ENCODE results near the gene NAT10.
"Not testable (repeated sequence)": the region's sequence is repeated elsewhere in the genome, so short reads cannot be mapped to it uniquely, and the experiment has no call there.

NAT10 gene

DNA sequence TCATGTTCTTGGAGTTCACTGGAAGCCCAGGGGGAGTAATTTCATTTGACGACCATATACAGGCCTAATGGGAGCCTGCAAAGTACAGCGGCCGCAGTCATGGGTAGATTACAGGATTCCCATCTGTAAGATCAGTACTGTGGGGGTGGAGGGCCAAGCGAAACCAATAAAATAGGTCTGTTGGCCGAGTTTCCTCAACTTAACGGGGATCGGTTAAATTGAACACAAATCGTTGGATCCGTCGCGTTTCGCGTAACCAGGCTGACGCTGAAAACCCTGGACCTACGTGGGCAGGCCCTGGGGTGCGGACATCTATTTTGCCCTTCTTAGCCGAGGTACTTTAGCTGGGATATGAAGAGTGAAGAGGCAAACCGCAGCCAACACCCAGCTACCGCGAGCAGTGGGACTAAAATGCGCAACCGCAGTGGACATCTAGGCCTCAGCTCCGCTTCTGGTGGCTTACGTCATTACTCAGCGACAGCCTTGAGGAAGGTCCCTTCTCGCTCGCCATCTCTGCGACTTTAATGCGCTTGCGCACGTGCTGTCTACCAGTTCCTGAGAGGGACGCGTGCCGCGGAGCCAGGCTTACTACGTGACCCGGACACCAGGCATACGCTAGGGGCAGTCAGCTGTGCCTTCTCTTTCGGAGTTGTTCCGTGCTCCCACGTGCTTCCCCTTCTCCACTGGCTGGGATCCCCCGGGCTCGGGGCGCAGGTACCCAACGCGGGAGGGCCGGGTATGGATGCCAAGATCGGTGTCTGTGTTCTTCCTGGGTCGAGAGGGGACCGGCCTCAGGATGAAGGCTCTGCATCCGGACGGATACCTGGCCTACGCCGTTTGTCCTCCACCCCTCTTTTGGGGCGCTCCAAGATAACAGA lies at the start of gene NAT10:
TSS of gene NAT10 (plus strand) at position 551 of the 878 bp plus-strand sequence. CDS start 2,597 bp downstream, outside the sequence.
- peak; percentile 98 for DNase-seq

DNA sequence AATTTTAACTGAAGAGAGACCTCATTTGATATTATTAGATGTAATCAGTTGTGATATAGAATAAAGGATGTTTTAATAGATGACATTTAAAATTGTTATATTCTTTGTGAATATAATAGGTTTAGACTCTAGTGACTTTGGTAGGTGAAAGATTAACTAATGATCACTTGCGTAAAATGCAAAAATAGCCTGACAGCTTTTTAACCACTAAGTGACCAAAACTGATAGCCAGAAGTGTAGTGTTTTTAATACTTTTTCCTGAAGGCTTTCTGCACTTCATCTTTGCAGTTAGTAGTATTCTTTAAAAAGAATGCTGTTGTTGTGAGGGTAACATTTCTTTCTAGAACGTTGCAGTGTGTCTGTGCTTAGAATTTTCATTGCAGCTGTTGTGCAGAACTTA lies 48.8 kb upstream of the NAT10 start:
- DNase-seq = no peak

DNA sequence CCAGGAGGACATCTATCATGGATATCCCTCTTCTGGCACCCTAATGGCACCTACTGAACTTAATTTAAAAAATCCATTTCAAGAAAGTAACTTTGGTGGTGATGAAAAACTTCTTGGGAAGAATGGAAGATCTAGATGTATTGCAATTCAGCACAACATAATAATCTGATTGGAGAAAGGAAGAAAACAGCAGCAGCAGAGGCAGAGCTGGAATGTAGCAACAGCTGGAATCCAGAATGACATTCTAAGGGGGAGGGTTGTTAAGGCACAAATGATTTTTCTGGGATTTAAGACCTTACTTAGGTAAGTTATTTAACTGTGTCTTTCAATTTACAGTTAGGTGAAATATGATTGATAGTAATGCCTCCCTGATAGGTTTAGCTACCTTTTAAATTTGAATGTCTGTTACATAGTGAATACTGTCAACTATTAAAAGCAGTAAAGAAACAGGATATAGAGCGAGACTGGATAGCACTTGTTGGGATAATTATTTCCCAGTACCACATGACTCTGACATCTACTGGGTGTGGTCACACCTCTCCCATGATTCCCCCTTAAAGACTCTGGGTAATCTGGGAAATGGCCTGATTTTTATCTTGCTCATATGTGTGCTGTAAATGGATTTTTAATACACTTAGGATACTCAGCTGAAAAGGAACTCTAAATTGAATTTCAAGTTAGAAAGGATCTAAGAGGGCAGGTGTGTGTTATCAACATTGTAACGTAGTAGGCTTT lies 42.2 kb upstream of the NAT10 start:
- DNase-seq = no peak

DNA sequence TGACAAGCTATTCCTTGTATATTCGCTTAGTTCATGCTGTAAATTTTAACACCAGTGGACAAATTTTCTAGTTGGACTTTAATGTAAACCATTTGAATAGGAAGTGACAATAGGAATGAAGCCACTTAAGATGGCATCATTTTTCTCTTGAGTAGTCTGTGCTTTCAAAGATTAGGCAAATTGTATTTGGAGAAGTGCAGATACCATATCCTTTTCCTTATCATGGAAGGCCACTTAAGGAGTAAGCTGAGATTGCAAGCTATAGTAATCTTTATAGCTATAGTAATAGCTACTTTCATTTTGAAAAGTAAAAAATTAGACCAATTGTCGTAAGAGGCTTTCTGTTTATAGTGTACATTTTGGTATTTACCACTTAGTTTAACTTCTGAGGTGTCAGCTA lies 41.1 kb upstream of the NAT10 start:
- DNase-seq = no peak

DNA sequence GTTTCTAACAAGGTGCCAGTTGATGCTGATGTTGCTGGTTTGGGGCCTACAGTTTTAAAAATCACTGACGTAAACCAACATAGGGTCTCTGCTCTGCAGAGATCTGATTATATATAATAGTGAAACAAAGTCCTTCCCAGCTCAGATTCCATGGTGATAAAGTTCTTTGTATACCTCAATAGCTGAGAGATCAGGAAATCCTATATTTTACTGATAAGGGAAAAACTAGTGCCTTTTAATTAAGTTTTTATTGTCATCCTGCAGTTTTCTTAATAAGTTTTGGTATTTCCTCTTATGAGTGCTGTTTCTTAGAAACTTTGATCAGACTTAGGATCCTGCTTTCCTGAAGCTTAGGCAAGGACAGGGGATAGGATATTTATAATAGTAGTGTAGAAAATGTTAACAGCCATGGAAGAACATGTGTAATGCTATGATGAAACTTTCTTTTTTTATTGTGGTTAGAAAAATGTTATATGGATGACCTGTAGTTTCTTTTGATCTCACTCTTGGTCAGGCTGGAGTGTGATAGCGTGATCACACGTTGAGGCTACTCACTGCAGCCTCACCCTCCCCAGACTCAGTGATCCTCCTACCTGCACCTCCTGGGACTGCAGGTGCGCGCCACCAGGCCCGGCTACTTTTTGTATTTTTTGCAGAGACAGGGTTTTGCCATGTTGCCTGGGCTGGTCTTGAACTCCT lies 39.8 kb upstream of the NAT10 start:
- peak; percentile 51 for DNase-seq

DNA sequence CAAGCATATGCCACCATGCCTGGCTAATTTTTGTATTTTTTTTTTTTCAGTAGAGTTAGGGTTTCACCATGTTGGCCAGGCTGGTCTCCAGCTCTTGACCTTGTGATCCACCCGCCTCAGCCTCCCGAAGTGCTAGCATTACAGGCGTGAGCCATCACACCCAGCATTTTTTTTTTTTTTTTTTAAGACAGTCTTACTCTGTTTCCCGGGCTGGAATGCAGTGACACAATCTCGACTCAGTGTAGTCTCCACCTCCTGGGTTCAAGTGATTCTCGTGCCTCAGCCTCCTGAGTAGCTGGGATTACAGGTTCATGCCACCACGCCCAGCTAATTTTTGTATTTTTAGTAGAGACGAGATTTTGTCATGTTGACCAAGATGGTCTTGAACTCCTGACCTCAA lies 38.7 kb upstream of the NAT10 start:
- DNase-seq = not testable (repeated sequence)

DNA sequence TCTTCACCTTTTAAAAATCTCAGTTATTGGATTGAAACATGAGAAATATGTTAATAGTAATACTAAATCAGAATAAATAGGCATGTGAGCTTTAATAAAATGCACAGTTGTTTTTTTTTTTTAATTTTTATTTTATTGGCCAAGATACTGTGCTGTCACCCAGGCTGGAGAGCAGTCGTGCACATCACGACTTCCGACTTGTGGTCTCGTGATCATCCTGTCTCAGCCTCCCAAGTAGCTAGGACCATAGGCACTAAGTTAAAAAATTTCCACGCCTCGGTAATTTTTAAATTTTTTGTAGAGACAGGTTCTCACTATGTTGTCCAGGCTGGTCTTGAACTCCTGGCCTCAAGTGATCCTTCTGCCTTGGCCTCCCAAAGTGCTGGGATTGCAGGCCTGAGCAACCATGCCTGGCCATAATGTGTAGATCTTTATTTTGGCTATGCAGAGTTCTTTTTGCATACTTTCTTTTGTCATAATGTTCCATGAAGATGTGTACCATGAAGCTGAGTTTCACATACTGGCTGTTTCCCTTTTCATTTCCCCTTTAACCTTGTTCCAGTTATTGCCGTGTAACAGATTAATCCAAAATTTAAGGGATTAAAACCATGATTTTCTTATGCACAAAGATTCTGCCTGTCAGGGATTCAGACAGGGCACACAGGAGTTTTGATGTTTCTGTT lies 37.9 kb upstream of the NAT10 start:
- no peak for DNase-seq

DNA sequence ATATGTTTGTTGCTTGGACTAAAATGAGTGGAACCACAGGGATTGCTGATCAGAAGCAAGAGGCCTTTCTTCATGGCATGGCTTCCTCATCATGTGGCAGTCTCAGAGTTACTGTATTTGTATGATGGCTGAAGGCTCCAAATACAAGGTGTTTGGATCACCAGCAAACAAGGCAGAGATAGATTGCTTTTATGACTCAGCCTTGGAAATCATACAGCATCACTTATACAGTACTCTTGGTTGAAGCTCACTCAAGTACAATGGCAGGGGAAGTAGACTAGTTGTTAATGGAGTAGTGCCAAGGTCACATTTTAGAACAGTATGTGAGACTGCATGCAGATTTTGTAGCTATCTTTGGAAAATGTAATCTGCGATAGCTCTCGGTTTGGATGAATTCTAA lies 37.3 kb upstream of the NAT10 start:
- DNase-seq = no peak

DNA sequence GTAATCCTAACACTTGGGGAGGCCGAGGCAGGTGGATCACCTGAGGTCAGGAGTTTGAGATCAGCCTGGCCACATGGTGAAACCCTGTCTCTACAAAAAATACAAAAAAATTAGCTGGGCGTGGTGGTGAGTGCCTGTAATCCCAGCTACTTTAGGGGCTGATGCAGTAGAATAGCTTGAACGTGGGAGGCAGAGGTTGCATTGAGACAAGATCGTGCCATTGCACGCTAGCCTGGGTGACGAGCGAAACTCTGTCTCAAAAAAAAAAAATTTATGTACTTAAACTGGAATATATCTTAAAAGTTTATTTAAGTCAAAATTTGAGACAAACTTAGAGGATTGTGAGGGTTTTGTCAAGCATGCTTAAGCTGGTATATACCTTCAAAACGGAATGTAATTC lies 34.1 kb upstream of the NAT10 start:
- not testable (repeated sequence) for DNase-seq

DNA sequence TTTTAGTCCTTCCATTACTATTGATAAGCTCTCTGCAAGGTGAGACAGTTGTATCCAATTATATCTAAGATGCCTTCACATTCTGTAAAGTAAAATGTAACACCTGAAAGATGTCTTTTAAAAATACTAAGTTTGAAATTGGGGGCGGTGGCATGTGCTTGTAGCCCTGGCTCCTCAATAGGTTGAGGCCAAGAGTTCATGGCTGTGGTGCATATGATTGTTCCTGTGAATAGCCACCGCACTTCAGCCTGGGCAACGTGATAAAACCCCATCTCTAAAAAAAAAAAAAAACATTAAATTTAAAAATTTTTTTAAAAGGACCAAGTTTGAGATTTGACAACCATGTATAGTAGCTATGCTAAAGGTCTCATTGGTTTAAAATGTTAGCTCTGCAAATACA lies 33.4 kb upstream of the NAT10 start:
- no peak for DNase-seq

DNA sequence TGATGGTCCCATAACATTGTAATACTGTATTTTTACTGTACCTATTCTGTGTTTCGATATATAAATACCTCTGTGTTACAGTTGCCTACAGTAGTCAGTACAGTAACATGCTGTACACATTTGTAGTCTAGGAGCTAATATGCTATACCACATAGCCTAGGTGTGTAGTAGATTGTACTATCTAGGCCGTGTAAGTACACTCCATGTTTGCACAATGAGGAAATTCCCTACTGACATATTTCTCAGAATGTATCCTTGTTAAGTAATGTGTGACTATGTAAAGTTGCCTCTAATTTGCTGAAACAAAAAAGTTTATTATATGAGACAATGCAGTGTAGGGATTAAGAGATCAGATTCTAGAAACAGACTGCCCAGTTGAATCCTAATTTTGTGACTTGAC lies 32.6 kb upstream of the NAT10 start:
- DNase-seq = no peak

DNA sequence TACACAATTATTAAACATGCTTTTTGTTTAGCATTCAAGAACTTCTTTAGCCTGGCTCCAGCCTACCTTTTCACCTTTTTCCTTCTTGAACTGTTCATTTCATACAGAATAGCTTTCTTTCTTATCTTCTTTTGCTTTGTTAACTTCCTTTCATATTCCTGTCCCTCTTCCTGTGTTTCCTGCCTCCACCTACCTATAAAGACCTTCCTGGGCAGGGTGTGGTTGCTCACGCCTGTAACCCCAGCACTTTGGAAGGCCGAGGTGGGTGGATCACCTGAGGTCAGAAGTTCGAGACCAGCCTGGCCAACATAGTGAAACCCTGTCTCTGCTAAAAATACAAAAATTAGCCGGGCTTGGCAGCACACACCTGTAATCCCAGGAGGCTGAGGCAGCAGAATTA lies 31.0 kb upstream of the NAT10 start:
- no peak for DNase-seq

DNA sequence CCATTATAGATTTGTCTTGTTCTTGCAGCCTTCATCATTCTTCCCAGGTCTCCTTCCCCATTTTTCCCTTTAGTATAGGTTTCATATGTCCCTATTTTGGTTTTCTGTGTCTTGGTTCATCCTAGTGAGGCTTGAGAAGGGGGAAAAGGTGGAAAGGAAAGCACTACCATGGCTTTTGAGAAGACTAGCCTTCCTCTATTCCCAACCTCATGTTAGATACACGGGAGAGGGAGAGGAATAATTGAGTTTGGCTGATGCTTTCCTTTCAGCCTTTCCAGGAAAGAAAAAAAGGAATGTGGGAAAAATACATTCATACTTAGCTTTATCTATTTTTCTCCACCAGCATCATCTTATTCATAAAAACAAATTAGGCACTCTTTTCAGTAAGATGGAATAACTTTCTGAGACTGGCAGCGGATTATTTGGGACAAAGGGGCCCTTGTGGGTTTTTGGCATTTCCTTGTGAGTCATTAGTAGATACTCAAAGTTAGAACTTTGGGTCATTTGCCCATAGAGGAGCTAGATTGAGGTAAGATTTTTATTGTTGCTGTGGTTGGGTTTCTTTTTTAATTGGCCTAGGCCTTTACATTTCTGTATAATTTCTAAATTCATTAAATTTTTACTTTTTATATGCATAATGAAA lies 30.1 kb upstream of the NAT10 start:
- no peak for DNase-seq

DNA sequence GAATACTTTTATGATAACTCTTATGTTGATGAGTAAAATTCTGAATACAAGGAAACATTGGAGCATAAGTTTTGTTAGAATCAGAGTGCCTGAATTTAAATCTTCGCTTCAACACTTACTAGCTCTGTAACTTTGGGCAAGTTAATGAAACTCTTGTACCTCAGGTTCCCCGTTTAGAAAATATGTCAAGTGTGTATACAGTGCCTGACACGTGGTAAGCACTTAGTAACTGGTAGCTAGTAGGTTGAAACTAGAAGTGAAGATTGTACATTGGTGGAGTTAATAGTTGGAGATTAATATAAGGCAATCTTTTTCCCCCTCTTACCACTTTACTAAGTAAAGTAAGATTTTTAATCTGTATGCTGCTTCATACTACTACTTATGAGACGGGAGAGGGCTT lies 24.8 kb upstream of the NAT10 start:
- DNase-seq = no peak

DNA sequence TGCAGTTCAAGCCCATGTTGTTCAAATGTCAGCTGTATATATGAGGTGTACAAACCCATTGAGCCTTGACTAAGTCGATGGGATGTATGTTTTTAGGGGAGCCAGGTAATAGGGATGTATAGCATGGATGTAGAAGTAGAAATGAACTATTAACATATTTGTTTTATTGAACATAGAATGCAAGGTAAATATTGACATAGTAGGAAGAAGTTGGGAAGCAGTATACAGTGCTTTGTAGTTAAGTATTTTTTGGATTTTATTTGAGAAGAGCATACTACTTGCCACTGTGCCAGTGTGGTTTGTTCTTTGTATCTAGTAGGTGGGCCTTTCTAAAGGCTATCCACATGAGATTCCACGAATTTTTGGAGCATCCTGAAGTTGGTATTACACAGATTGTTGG lies 20.8 kb upstream of the NAT10 start:
- no peak for DNase-seq

DNA sequence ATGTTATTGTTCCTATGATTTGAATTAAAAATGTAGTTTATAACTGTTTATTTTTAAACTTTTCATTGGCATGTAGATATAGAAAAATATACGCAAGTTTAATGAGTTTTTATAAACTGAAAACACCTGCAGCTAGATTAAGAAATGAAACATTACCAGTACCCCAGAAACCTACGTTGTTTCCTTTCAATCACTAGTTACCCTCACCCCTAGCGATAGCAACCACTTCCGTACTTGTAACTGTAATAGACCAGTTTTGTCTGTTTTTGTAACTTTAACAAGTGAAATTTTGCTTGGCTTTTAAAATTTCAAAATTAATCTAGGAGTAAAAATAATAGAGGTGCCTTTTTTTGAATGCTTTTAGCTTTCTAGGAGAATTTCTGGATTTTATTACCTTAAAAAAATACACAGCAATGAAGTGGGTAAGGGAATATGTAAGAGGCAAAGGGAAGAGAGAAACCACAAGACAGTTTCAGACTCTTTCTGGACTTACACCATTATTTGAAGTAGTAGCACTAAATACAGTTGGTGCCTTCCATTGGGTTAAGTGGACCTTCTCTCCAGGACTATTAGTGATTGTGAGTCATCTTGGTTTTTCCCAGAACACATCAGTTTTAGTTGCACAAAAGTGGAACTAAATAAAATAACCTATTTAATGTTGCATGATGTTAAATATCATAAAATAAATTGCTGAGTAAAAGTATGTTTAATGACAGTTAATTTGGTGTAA lies 18.7 kb upstream of the NAT10 start:
- DNase-seq = no peak

DNA sequence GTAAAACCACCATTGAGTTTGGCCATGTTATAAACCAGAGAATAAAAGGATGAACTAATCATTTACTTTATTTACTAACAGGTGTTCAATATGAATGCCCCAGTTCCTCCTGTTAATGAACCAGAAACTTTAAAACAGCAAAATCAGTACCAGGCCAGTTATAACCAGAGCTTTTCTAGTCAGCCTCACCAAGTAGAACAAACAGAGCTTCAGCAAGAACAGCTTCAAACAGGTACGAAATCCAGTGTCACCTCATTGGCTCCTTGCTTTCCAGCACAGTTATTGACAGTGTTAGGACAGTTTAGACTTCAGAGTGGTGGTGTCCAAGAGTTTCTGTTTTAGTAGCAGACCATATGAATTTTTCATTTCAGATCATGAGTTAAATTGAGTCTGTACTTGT lies 13.6 kb upstream of the NAT10 start:
- DNase-seq = no peak

DNA sequence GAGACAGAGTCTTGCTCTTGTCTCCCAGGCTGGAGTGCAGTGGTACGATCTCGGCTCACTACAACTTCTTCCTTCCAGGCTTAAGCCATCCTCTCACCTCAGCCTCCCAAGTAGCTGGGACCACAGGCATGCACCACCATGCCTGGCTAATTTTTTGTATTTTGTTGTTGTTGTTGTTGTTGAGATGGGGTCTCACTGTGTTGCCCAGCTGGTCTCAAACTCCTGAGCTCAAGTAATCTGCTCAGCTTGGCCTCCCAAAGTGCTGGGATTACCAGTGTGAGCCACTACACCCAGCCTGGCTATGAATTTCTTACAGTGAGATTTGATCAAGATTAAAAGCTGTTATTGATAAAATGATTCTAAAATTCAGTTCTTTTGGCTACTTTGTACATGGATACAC lies 10.5 kb upstream of the NAT10 start:
- not testable (repeated sequence) for DNase-seq

DNA sequence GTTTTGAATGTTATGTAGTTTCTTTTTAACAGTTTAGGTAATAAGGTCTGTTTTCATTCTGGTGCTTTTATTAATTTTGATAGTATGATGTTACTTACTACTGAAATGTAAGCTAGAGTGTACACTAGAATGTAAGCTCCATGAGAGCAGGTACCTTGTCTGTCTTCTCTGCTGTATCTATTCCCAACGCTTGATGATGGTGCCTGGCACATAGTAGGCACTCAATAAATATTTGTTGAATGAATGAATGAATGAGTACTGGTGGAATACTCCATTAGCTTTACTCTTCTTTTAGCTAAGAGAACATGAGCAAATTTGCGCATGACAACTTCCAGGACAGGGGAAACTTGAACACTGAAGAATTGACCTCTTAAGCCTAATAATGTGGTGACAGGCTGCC lies 6.6 kb upstream of the NAT10 start:
- no peak for DNase-seq

DNA sequence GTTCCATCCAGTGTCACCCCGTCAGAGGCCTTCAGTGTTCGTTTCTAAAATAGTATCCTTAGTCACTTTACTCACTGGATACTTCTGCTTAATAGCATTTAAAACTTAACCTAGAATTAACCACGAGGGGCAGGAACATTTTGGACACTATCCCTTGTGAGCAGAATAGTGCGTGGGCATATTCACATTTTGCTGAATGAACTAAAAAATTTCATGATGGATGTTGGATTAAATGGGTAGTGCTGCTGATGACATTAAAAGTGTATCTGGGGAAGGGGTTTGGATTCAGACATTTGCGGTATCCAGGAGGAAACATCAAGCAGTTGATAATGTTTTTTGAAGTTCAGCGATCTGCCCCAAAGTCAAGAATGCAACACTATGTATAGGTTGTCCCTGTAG lies 750 bp upstream of the NAT10 start:
- DNase-seq = no peak

DNA sequence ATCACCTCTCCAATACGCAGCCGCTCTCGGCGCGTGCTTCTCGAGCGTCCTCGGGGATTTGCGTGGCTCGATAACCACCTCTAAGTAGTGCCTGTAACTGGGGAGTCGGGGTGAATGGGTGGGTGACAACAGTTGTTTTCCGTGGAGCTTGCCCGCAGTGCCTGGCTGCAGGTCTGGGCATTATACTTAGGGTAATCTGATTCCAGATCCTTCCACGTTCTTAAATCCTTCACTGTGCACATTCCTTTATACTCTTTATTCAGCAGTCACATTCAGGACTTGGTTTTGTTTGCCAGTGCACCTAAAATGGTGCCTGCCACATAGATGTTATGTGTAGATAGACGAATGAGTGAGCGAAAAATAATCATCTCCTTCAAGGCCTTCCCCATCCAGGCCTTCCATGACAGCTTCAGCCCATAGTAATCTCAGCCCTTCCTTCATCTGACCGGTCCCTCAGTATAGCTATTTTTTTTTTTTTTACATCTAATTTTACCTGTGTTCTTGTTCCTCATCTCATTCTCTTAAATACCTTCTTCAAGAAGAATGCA lies 602 bp downstream of the NAT10 start:
- no peak for DNase-seq
